Peyer's patch (tissue), 4 donors: ENCODE data around the gene ATP2B2. TPM values are rescaled to one million over a fixed set of nuclear protein-coding genes. Genes with fewer than 3 reads are reported as not detected.
A peak's percentile ranks its signal among the peaks of the same experiment; 100 is the strongest.

Source experiments
- DNase-seq, 3 donors: peaks; one replicate each; pipeline ENCODE4 v3.0.0-alpha.2; 2017 to 2019
- H3K27ac ChIP-seq, 4 donors: fragments of 200-600 bp; sonication (generic); one replicate each; pipeline ENCODE4 v1.5.1; 2016 to 2019
- H3K27me3 ChIP-seq, 2 donors: fragments of 200-600 bp; sonication (generic); one replicate each; pipeline ENCODE4 v1.5.1; 2019
- H3K36me3 ChIP-seq, 3 donors: fragments of 200-600 bp; sonication (generic); one replicate each; pipeline ENCODE4 v1.5.1; 2016 to 2019
- H3K4me1 ChIP-seq, 4 donors: fragments of 200-600 bp; sonication (generic); one replicate each; pipeline ENCODE4 v1.5.1; 2016 to 2019
- H3K4me3 ChIP-seq, 4 donors: fragments of 200-600 bp; sonication (generic); 1 replicate in 3 of 4; 2 replicates in 1 of 4; pipeline ENCODE4 v1.5.1; 2016 to 2019; ENCODE audit warnings: mild to moderate bottlenecking in 1 of 4
- H3K9me3 ChIP-seq, 4 donors: fragments of 200-600 bp; sonication (generic); one replicate each; pipeline ENCODE4 v1.5.1; 2016 to 2019; ENCODE audit warnings: mild to moderate bottlenecking in 1 of 4
- POLR2A ChIP-seq, 2 donors: fragments of 450-650 bp; IDR thresholded peaks; one replicate each; pipeline ENCODE4 v1.5.1; 2017; ENCODE audit warnings: antibody characterized with exemption in 2 of 2, mild to moderate bottlenecking in 2 of 2, moderate library complexity in 2 of 2
- total RNA-seq, 4 donors: library from RNA; depleted of rRNA; stranded (reverse); fragments of >200 nt; gene quantifications; one replicate each; pipeline ENCODE4 v1.1.0, GENCODE V29; 2016
- TF ChIP-seq, protein P1 (sequence below), 6 experiments: fragments of 450-650 bp in 4 of 6; fragments of 200-600 bp in 2 of 6; sonication (generic) in 1 of 6; IDR thresholded peaks; one replicate each; pipeline ENCODE4 v1.5.1; 2017 to 2019; ENCODE audit warnings: antibody characterized with exemption in 6 of 6, mild to moderate bottlenecking in 3 of 6, moderate library complexity in 1 of 6

ATP2B2 gene
- total RNA-seq, 4 donors from 2014 or later, result not detected

DNA sequence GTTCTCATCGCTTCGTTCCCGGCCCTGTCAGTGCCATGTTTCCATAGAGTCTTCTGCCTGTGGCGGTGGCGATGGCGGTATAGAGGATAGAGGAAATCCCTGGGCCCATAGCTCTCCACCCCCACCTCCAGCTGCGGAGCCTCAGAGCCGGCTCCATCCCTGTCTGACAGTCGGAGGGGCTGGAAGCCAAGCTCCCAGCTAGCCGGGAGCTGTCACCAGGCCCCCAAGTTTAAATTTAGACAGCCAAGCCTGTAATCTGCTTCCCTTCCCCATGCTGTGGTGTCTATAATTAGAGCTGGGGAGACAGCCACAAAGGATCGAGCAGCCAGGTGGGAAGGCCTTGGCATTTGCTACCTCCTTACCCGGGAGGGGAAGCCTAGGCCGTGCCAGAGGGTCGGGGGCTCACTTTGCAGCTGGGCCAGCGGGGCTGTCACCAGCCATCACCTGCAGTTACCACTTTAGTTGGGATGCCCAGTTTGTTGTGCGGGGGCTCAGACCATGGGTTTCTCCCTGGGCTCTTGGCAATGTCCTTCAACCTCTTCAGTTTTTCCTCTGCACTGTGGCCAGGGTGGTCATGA is 128.1 kb downstream of the ATP2B2 start:
- Histone ChIP-seq H3K36me3 (no peaks in the 10 kb centered on the region), H3K4me3 (no peak overlapping the region), H3K27ac (no peak overlapping the region), H3K9me3 (no peaks in the 10 kb centered on the region), H3K4me1 (no peaks in the 10 kb centered on the region), H3K27me3 (no peaks in the 10 kb centered on the region)
- TF ChIP-seq, protein P1, sequence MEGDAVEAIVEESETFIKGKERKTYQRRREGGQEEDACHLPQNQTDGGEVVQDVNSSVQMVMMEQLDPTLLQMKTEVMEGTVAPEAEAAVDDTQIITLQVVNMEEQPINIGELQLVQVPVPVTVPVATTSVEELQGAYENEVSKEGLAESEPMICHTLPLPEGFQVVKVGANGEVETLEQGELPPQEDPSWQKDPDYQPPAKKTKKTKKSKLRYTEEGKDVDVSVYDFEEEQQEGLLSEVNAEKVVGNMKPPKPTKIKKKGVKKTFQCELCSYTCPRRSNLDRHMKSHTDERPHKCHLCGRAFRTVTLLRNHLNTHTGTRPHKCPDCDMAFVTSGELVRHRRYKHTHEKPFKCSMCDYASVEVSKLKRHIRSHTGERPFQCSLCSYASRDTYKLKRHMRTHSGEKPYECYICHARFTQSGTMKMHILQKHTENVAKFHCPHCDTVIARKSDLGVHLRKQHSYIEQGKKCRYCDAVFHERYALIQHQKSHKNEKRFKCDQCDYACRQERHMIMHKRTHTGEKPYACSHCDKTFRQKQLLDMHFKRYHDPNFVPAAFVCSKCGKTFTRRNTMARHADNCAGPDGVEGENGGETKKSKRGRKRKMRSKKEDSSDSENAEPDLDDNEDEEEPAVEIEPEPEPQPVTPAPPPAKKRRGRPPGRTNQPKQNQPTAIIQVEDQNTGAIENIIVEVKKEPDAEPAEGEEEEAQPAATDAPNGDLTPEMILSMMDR (IDR thresholded peaks at IDR 0.05), result no peak
- TF ChIP-seq POLR2A (IDR thresholded peaks at IDR 0.05), result no peak
- DNase-seq, result peak in 1 of 3 donors; percentile 34

DNA sequence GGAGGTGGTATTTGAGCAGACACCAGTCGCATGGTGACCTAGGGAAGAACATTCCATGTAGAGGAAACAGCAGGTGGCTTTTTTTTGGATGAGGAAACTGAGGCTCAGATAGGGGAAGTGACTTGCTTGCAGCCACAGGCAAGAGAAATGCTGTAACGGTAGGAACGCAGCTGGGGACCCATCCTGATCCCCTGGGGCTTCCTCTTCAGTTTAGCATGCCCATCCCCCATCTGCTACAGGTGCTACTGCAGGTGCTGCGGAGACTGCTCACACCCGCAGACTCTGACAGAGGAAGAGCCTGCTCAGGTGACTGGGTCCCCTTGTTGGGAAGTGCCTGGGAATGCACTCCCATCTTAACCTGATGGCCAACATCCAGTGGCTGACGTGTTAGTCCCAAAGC is 129.0 kb downstream of the ATP2B2 start:
- no peaks in the 10 kb centered on the region for H3K36me3 ChIP-seq
- TF ChIP-seq, protein P1 (IDR thresholded peaks at IDR 0.05), result no peak
- TF ChIP-seq POLR2A (IDR thresholded peaks at IDR 0.05), result no peak
- peak in 2 of 3 donors; percentile 11 to 33 for DNase-seq
- H3K4me1 ChIP-seq, result no peaks in the 10 kb centered on the region
- H3K27ac ChIP-seq, result no peak overlapping the region
- peaks cover 0 to under 1% (median 0%) of the 10 kb centered on the region in 4 donors for H3K9me3 ChIP-seq
- no peak overlapping the region for H3K4me3 ChIP-seq
- H3K27me3 ChIP-seq, result no peaks in the 10 kb centered on the region

DNA sequence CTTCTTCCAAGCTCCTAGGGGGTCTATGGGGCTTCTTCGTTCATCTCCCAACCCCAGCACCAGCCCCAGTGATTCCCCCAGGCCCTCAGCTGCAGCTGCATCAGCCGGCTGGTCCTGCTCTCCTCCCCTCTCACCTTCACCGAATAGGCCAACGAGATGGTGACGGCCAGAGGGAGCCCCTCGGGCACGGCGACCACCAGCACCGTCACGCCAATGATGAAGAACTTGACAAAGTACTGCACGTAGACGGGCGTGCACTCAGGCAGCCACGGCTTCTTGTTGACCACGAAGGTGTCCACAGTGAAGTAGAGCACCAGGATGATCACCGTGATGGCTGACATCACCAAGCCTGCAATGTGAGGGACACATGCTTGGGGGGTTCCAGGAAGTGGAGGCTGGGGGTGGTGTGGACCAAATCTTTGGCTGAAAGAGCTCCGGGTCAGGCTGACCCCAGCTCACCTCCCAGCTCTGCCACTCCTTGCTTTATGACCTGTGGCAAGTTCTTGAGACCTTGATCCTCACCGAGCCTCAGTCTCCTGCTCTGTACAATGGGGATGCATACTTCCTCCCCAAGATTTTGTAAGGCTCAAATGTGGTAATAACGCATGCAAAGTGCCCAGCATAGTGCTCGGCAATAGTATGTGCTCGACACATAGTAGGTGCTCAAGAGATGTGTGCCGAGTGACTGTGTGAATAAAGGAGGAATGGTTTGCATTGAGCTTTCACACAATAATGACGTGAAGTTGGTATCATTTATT is 129.9 kb downstream of the ATP2B2 start:
- Histone ChIP-seq H3K4me3 (no peak overlapping the region), H3K27me3 (no peaks in the 10 kb centered on the region), H3K27ac (no peak overlapping the region), H3K4me1 (no peaks in the 10 kb centered on the region), H3K9me3 (peaks cover 0 to 2% (median 0%) of the 10 kb centered on the region in 4 donors), H3K36me3 (no peaks in the 10 kb centered on the region)
- TF ChIP-seq, protein P1 (IDR thresholded peaks at IDR 0.05), result no peak
- TF ChIP-seq POLR2A (IDR thresholded peaks at IDR 0.05), result no peak
- DNase-seq, result peak in 1 of 3 donors; percentile 32

DNA sequence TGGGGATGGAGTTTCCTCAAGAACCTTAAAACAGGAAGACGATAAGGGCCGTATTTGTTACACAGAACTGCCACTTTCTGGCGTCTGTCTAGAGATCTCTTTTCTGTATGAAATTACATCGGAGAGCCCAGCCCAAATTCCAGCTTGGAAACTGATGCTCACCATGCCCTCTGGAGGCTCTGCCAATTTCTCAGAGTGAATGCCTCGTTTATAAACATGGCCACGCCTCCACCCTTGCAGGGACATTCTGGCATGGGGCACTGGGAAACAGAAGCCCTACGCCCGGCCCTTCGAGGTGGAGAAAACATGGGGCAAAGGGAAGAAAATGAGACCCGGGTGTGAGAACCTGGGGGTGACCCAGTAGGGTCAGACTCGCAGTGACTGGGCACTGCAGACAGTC is 131.1 kb downstream of the ATP2B2 start:
- peaks cover 0 to 2% (median 0%) of the 10 kb centered on the region in 4 donors for H3K9me3 ChIP-seq
- no peak overlapping the region for H3K27ac ChIP-seq
- DNase-seq, result peak in 1 of 3 donors; percentile 23
- no peaks in the 10 kb centered on the region for H3K36me3 ChIP-seq
- no peaks in the 10 kb centered on the region for H3K4me1 ChIP-seq
- no peak overlapping the region for H3K4me3 ChIP-seq
- H3K27me3 ChIP-seq, result no peaks in the 10 kb centered on the region
- TF ChIP-seq, protein P1 (IDR thresholded peaks at IDR 0.05), result no peak
- no peak for TF ChIP-seq POLR2A (IDR thresholded peaks at IDR 0.05)

DNA sequence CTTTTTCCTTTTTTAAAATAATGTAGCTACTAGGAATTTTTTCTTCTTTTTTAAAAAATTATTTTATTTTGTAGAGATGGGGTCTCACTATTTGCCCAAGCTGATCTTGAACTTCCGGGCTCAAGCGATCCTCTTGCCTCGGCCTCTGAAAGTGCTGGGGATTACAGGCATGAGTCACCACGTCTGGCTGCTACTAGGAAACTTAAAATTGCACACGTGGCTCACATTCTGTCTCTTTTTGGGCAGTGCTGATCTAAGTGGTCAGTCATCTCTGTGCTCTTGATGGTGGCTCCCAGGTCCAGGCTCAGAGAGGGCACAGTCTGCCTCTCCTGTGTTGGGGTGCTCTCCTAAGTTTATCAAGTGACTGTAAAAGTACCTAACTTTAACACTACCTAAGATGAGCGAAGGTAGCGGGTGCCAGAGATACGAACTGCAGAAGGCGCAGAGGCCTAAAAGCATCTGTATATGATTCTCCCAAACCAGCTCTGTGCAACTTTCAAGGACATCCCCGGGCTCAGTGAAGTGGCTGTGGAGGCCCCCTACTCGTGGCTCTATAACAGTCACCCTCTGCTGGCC is 131.6 kb downstream of the ATP2B2 start:
- Histone ChIP-seq H3K36me3 (no peaks in the 10 kb centered on the region), H3K4me3 (no peak overlapping the region), H3K4me1 (no peaks in the 10 kb centered on the region), H3K27me3 (no peaks in the 10 kb centered on the region), H3K27ac (no peak overlapping the region), H3K9me3 (peaks cover 0 to 2% (median 0%) of the 10 kb centered on the region in 4 donors)
- DNase-seq, result peak in 1 of 3 donors; percentile 8
- TF ChIP-seq, protein P1 (IDR thresholded peaks at IDR 0.05), result no peak
- TF ChIP-seq POLR2A (IDR thresholded peaks at IDR 0.05), result no peak
